ENCODE measurements around the gene TIRAP. TPM values are rescaled to one million over a fixed set of nuclear protein-coding genes. Genes with fewer than 3 reads are reported as not detected.

The TIRAP gene
- total RNA-seq, 1 donor from 2014 or later, result 11.7 TPM

- Histone ChIP-seq H3K27me3 (ENCODE audit: control insufficient read depth, insufficient read depth, low read length) (no peaks in the 10 kb centered on the region), H3K4me3 (ENCODE audit: low read depth, low read length) (no peak overlapping the region), H3K36me3 (ENCODE audit: control insufficient read depth, insufficient read depth, low read length) (no peaks in the 10 kb centered on the region)
- TF ChIP-seq CTCF (IDR thresholded peaks at IDR 0.05; ENCODE audit: insufficient read depth, low read length, poor library complexity, severe bottlenecking), result no peak
- DNase-seq (ENCODE audit: low read depth), result no peak
Observed at GRCh38 chr11:126332221-126332711, 49.4 kb downstream of the TIRAP start.

- no peak overlapping the region for H3K4me3 ChIP-seq (ENCODE audit: low read depth, low read length)
- no peaks in the 10 kb centered on the region for H3K36me3 ChIP-seq (ENCODE audit: control insufficient read depth, insufficient read depth, low read length)
- no peak for TF ChIP-seq CTCF (IDR thresholded peaks at IDR 0.05; ENCODE audit: insufficient read depth, low read length, poor library complexity, severe bottlenecking)
- no peaks in the 10 kb centered on the region for H3K27me3 ChIP-seq (ENCODE audit: control insufficient read depth, insufficient read depth, low read length)
- DNase-seq (ENCODE audit: low read depth), result no peak
Observed at GRCh38 chr11:126333142-126333541, 50.2 kb downstream of the TIRAP start.

- Histone ChIP-seq H3K4me3 (ENCODE audit: low read depth, low read length) (no peak overlapping the region), H3K27me3 (ENCODE audit: control insufficient read depth, insufficient read depth, low read length) (no peaks in the 10 kb centered on the region), H3K36me3 (ENCODE audit: control insufficient read depth, insufficient read depth, low read length) (no peaks in the 10 kb centered on the region)
- DNase-seq (ENCODE audit: low read depth), result no peak
- TF ChIP-seq CTCF (IDR thresholded peaks at IDR 0.05; ENCODE audit: insufficient read depth, low read length, poor library complexity, severe bottlenecking), result no peak
Observed at GRCh38 chr11:126334659-126335462, 52.0 kb downstream of the TIRAP start.

- H3K36me3 ChIP-seq (ENCODE audit: control insufficient read depth, insufficient read depth, low read length), result no peaks in the 10 kb centered on the region
- TF ChIP-seq CTCF (IDR thresholded peaks at IDR 0.05; ENCODE audit: insufficient read depth, low read length, poor library complexity, severe bottlenecking), result no peak
- H3K4me3 ChIP-seq (ENCODE audit: low read depth, low read length), result no peak overlapping the region
- no peaks in the 10 kb centered on the region for H3K27me3 ChIP-seq (ENCODE audit: control insufficient read depth, insufficient read depth, low read length)
- DNase-seq (ENCODE audit: low read depth), result no peak
Observed at GRCh38 chr11:126335463-126335760, 52.5 kb downstream of the TIRAP start.

GRCh38 chr11:126336138-126336541 lies 53.2 kb downstream of the TIRAP start:
- H3K27me3 ChIP-seq (ENCODE audit: control insufficient read depth, insufficient read depth, low read length), result no peaks in the 10 kb centered on the region
- TF ChIP-seq CTCF (IDR thresholded peaks at IDR 0.05; ENCODE audit: insufficient read depth, low read length, poor library complexity, severe bottlenecking), result no peak
- no peaks in the 10 kb centered on the region for H3K36me3 ChIP-seq (ENCODE audit: control insufficient read depth, insufficient read depth, low read length)
- no peak overlapping the region for H3K4me3 ChIP-seq (ENCODE audit: low read depth, low read length)
- no peak for DNase-seq (ENCODE audit: low read depth)

GRCh38 chr11:126336671-126337101 lies 53.8 kb downstream of the TIRAP start:
- no peaks in the 10 kb centered on the region for H3K36me3 ChIP-seq (ENCODE audit: control insufficient read depth, insufficient read depth, low read length)
- H3K4me3 ChIP-seq (ENCODE audit: low read depth, low read length), result no peak overlapping the region
- DNase-seq (ENCODE audit: low read depth), result no peak
- no peak for TF ChIP-seq CTCF (IDR thresholded peaks at IDR 0.05; ENCODE audit: insufficient read depth, low read length, poor library complexity, severe bottlenecking)
- no peaks in the 10 kb centered on the region for H3K27me3 ChIP-seq (ENCODE audit: control insufficient read depth, insufficient read depth, low read length)

Measured in kidney epithelial cell (primary cell).